ENCODE data around the gene GLI2.

Gene GLI2

GRCh38 chr2:120775801-120776589, 40.3 kb downstream of the GLI2 start:
- no peak overlapping the region for H3K27ac ChIP-seq
- no peaks in the 10 kb centered on the region for H3K9me3 ChIP-seq
- H3K4me3 ChIP-seq (ENCODE audit: low read depth in 1 of 2, low read length in 1 of 2): no peak overlapping the region
- no peaks in the 10 kb centered on the region for H3K4me1 ChIP-seq (ENCODE audit: control insufficient read depth in 1 of 2, insufficient read depth in 1 of 2, low read depth in 1 of 2, low read length in 1 of 2)
- H3K36me3 ChIP-seq: no peaks in the 10 kb centered on the region
- H3K27me3 ChIP-seq: no peaks in the 10 kb centered on the region
- no peak for TF ChIP-seq CTCF (IDR thresholded peaks at IDR 0.05)

GRCh38 chr2:120776649-120777048, 41.0 kb downstream of the GLI2 start:
- TF ChIP-seq CTCF (IDR thresholded peaks at IDR 0.05): no peak
- H3K27me3 ChIP-seq: no peaks in the 10 kb centered on the region
- H3K9me3 ChIP-seq: no peaks in the 10 kb centered on the region
- H3K4me1 ChIP-seq (ENCODE audit: control insufficient read depth in 1 of 2, insufficient read depth in 1 of 2, low read depth in 1 of 2, low read length in 1 of 2): no peaks in the 10 kb centered on the region
- H3K27ac ChIP-seq: no peak overlapping the region
- no peaks in the 10 kb centered on the region for H3K36me3 ChIP-seq
- no peak overlapping the region for H3K4me3 ChIP-seq (ENCODE audit: low read depth in 1 of 2, low read length in 1 of 2)

- H3K9me3 ChIP-seq: no peaks in the 10 kb centered on the region
- H3K27ac ChIP-seq: no peak overlapping the region
- peaks cover 2% of the 10 kb centered on the region for H3K27me3 ChIP-seq
- no peak overlapping the region for H3K4me3 ChIP-seq (ENCODE audit: low read depth in 1 of 2, low read length in 1 of 2)
- H3K4me1 ChIP-seq (ENCODE audit: control insufficient read depth in 1 of 2, insufficient read depth in 1 of 2, low read depth in 1 of 2, low read length in 1 of 2): no peaks in the 10 kb centered on the region
- no peak for TF ChIP-seq CTCF (IDR thresholded peaks at IDR 0.05)
- H3K36me3 ChIP-seq: no peaks in the 10 kb centered on the region
These were observed 41.6 kb downstream of the GLI2 start for GRCh38 chr2:120777170-120777751.

GRCh38 chr2:120777787-120778186, 42.1 kb downstream of the GLI2 start:
- H3K36me3 ChIP-seq: no peaks in the 10 kb centered on the region
- no peak overlapping the region for H3K27ac ChIP-seq
- no peak overlapping the region for H3K4me3 ChIP-seq (ENCODE audit: low read depth in 1 of 2, low read length in 1 of 2)
- TF ChIP-seq CTCF (IDR thresholded peaks at IDR 0.05): no peak
- peaks cover 7% of the 10 kb centered on the region for H3K27me3 ChIP-seq
- no peaks in the 10 kb centered on the region for H3K4me1 ChIP-seq (ENCODE audit: control insufficient read depth in 1 of 2, insufficient read depth in 1 of 2, low read depth in 1 of 2, low read length in 1 of 2)
- no peaks in the 10 kb centered on the region for H3K9me3 ChIP-seq

- no peak for TF ChIP-seq CTCF (IDR thresholded peaks at IDR 0.05)
- Histone ChIP-seq H3K27me3 (peaks cover 12% of the 10 kb centered on the region), H3K9me3 (no peaks in the 10 kb centered on the region), H3K4me3 (ENCODE audit: low read depth in 1 of 2, low read length in 1 of 2) (no peak overlapping the region), H3K27ac (no peak overlapping the region), H3K4me1 (ENCODE audit: control insufficient read depth in 1 of 2, insufficient read depth in 1 of 2, low read depth in 1 of 2, low read length in 1 of 2) (no peaks in the 10 kb centered on the region), H3K36me3 (no peaks in the 10 kb centered on the region)
These were observed 42.6 kb downstream of the GLI2 start for GRCh38 chr2:120778244-120778643.
